Tibial nerve (tissue), 4 donors: Measurements from ENCODE around the gene CBY3.

Experiments used
- EP300 ChIP-seq, 2 donors: sonication (generic); formaldehyde crosslinking; IDR thresholded peaks; one replicate each; pipeline ENCODE4 v1.6.1; 2017; ENCODE audit warnings: antibody characterized with exemption in 2 of 2, mild to moderate bottlenecking in 1 of 2
- POLR2A ChIP-seq, 2 donors: fragments of 450-650 bp; IDR thresholded peaks; one replicate each; pipeline ENCODE4 v1.6.1; 2017; ENCODE audit warnings: antibody characterized with exemption in 2 of 2, mild to moderate bottlenecking in 2 of 2, moderate library complexity in 2 of 2
- TF ChIP-seq, protein P1 (sequence below), 5 experiments: fragments of 200-600 bp in 3 of 5; fragments of 450-650 bp in 2 of 5; sonication (generic) in 3 of 5; IDR thresholded peaks; one replicate each; pipeline ENCODE4 v1.5.1; 2016 to 2019; ENCODE audit warnings: antibody characterized with exemption in 5 of 5, mild to moderate bottlenecking in 3 of 5, moderate library complexity in 2 of 5

DNA sequence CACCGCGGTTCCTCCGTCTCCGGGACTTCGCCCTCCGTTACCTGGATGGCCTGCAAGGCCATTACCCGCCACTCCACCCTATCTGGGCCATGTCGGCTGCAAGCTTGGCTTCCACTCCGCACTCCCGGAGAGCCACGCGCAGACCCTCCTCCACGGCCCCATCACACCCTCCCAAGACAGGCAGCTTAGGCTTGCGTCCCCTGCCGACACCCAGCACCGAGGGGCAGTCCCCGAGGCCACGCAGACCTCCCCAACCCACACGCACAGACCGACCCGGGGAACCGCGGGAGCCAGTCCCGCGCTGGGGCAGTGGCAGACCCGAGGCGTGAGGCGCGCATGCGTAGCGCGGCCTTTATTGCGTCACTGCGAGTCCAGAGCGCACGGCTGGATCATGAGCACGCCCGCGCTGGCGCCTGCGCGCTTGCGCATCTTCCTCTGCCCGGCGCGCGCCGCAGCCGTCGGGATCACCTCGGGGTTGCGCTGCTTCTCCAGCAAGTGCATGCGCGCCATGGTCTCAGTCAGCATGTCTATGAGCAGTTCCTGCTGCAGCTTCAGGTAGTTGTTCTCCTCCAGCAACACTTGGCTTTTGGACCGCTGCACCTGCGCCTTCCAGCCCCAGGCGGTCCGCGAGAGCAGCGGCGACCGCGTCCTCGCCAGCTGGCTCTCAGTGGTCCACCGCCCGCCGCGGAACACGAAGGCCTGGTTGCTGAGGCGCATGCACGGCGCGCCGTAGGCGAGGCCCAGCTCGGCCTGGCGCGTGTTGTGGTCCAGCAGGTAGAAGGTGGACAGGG, 2.4 kb downstream of the CBY3 start:
- TF ChIP-seq POLR2A (IDR thresholded peaks at IDR 0.05): peak; percentile 80 to 94
- TF ChIP-seq, protein P1, sequence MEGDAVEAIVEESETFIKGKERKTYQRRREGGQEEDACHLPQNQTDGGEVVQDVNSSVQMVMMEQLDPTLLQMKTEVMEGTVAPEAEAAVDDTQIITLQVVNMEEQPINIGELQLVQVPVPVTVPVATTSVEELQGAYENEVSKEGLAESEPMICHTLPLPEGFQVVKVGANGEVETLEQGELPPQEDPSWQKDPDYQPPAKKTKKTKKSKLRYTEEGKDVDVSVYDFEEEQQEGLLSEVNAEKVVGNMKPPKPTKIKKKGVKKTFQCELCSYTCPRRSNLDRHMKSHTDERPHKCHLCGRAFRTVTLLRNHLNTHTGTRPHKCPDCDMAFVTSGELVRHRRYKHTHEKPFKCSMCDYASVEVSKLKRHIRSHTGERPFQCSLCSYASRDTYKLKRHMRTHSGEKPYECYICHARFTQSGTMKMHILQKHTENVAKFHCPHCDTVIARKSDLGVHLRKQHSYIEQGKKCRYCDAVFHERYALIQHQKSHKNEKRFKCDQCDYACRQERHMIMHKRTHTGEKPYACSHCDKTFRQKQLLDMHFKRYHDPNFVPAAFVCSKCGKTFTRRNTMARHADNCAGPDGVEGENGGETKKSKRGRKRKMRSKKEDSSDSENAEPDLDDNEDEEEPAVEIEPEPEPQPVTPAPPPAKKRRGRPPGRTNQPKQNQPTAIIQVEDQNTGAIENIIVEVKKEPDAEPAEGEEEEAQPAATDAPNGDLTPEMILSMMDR (IDR thresholded peaks at IDR 0.05): peak in 1 of 5 experiments; percentile 42
- TF ChIP-seq EP300 (IDR thresholded peaks at IDR 0.05): peak; percentile 84 to 97
